H1 (cell line): ENCODE results near the gene TRIM28. TPM values are rescaled to one million over a fixed set of nuclear protein-coding genes. Genes with fewer than 3 reads are reported as not detected.

Experiments
- CTCF ChIA-PET: fragments of 300-600 bp; sonication (Branson Sonifier 250); formaldehyde crosslinking; loops from one replicate; lab custom pipeline; 2021; ENCODE audit not compliant: partially characterized antibody; lab: Charles Lee
- POLR2A ChIA-PET: fragments of 300-600 bp; sonication (Branson Sonifier 250); formaldehyde crosslinking; loops from one replicate; lab custom pipeline; 2021; ENCODE audit warnings: inconsistent platforms; ENCODE audit not compliant: partially characterized antibody; lab: Charles Lee
- DNase-seq, 2 experiments: peaks; one replicate each; pipeline versions ENCODE4 v3.0.0 to v3.0.0-alpha.2; 2010 to 2022; ENCODE audit warnings: low spot score in 2 of 2, low read depth in 1 of 2, mixed read lengths in 1 of 2
- FAIRE-seq: peaks from 2 replicates; lab custom pipeline; 2011; peaks lifted over from hg19 to GRCh38; lab: Jason Lieb, UNC
- H2AFZ ChIP-seq: 2 replicates; pipeline ENCODE4 v1.8.1; 2012; ENCODE audit warnings: low read length, inconsistent platforms
- H2AK5ac ChIP-seq: 2 replicates; pipeline ENCODE4 v1.6.1; 2013; ENCODE audit warnings: low read depth, low read length
- H2BK120ac ChIP-seq: replicated peaks from 2 replicates; pipeline ENCODE3; 2013; ENCODE audit warnings: low read depth, low read length, inconsistent platforms
- H2BK12ac ChIP-seq: 2 replicates; pipeline ENCODE4 v1.6.1; 2013; ENCODE audit warnings: low read depth, low read length
- H2BK15ac ChIP-seq: 2 replicates; pipeline ENCODE4 v1.6.1; 2013; ENCODE audit warnings: low read length
- H2BK20ac ChIP-seq: 2 replicates; pipeline ENCODE4 v1.6.1; 2013; ENCODE audit warnings: low read length
- H2BK5ac ChIP-seq: 2 replicates; pipeline ENCODE4 v1.6.1; 2013; ENCODE audit warnings: low read depth, low read length
- H3K14ac ChIP-seq: 2 replicates; pipeline ENCODE4 v1.6.1; 2013; ENCODE audit warnings: inconsistent platforms; ENCODE audit not compliant: insufficient read length
- H3K18ac ChIP-seq: 2 replicates; pipeline ENCODE4 v1.6.1; 2013; ENCODE audit warnings: low read length; ENCODE audit errors: extremely low read depth
- H3K23ac ChIP-seq: 2 replicates; pipeline ENCODE4 v1.6.1; 2013; ENCODE audit warnings: inconsistent platforms; ENCODE audit not compliant: insufficient read length
- H3K23me2 ChIP-seq: 2 replicates; pipeline ENCODE4 v1.6.1; 2013; ENCODE audit warnings: low read depth, low read length
- H3K27ac ChIP-seq: 2 replicates; pipeline ENCODE4 v1.6.1; 2011; ENCODE audit warnings: low read depth, low read length, inconsistent platforms
- H3K27me3 ChIP-seq, 4 experiments: replicated peaks in 1 of 4; 1 replicate in 1 of 4; 2 replicates in 3 of 4; pipeline versions ENCODE4 v1.6.1 to v1.8.1; 2011 to 2013; ENCODE audit warnings: low read length in 3 of 4, mild to moderate bottlenecking in 3 of 4, inconsistent platforms in 2 of 4, mixed read lengths in 2 of 4, moderate library complexity in 1 of 4; ENCODE audit not compliant: control insufficient read depth in 3 of 4, insufficient read depth in 3 of 4; ENCODE audit errors: extremely low read depth in 1 of 4
- H3K36me3 ChIP-seq, 4 experiments: 2 replicates each; pipeline versions ENCODE4 v1.6.1 to v1.8.1; 2011 to 2013; ENCODE audit warnings: mild to moderate bottlenecking in 4 of 4, low read length in 3 of 4, moderate library complexity in 2 of 4, control low read depth in 1 of 4, inconsistent platforms in 1 of 4; ENCODE audit not compliant: insufficient read depth in 4 of 4, control insufficient read depth in 2 of 4
- H3K4ac ChIP-seq: replicated peaks from 2 replicates; pipeline ENCODE3; 2013; ENCODE audit warnings: low read length, low read depth, mixed read lengths, inconsistent platforms; ENCODE audit not compliant: insufficient read length
- H3K4me1 ChIP-seq, 4 experiments: replicated peaks in 1 of 4; 1 replicate in 1 of 4; 2 replicates in 3 of 4; pipeline versions ENCODE4 v1.6.1 to v1.8.1; 2011 to 2013; ENCODE audit warnings: low read length in 3 of 4, inconsistent platforms in 2 of 4, mixed read lengths in 1 of 4; ENCODE audit not compliant: insufficient read depth in 4 of 4, control insufficient read depth in 3 of 4
- H3K4me2 ChIP-seq, 2 experiments: 2 replicates each; pipeline versions ENCODE4 v1.6.1 to v1.8.1; 2011 to 2013; ENCODE audit warnings: low read depth in 2 of 2, low read length in 2 of 2, control low read depth in 1 of 2, inconsistent platforms in 1 of 2, mild to moderate bottlenecking in 1 of 2; ENCODE audit not compliant: insufficient read depth in 1 of 2
- H3K4me3 ChIP-seq, 4 experiments: fragments of 200-600, 300-600 bp in 1 of 4; sonication (generic), shearing (Covaris generic), sonication (Bioruptor Twin) in 1 of 4; 2 replicates each; pipeline versions ENCODE4 v1.5.1 to v1.8.1; 2011 to 2016; ENCODE audit warnings: low read length in 4 of 4, low read depth in 3 of 4, control low read depth in 2 of 4, inconsistent platforms in 2 of 4, mild to moderate bottlenecking in 2 of 4, mixed read lengths in 1 of 4, moderate library complexity in 1 of 4; ENCODE audit not compliant: insufficient read depth in 2 of 4; ENCODE audit errors: extremely low read depth in 1 of 4
- H3K56ac ChIP-seq: replicated peaks from 2 replicates; pipeline ENCODE3; 2013; ENCODE audit warnings: low read depth, mild to moderate bottlenecking, mixed read lengths, low read length, inconsistent platforms; ENCODE audit not compliant: insufficient read length
- H3K79me1 ChIP-seq: 2 replicates; pipeline ENCODE4 v1.6.1; 2013; ENCODE audit warnings: low read depth, low read length, control low read depth
- H3K79me2 ChIP-seq, 2 experiments: 2 replicates each; pipeline versions ENCODE4 v1.6.1 to v1.8.1; 2012 to 2013; ENCODE audit warnings: low read length in 2 of 2, mild to moderate bottlenecking in 2 of 2, inconsistent platforms in 1 of 2; ENCODE audit not compliant: insufficient read depth in 2 of 2, control insufficient read depth in 1 of 2
- H3K9ac ChIP-seq, 4 experiments: replicated peaks in 1 of 4; 1 replicate in 1 of 4; 2 replicates in 3 of 4; pipeline versions ENCODE4 v1.6.1 to v1.8.1; 2011 to 2013; ENCODE audit warnings: low read depth in 3 of 4, low read length in 3 of 4, control low read depth in 2 of 4, mild to moderate bottlenecking in 2 of 4, moderate library complexity in 2 of 4, inconsistent platforms in 1 of 4; ENCODE audit errors: extremely low read depth in 1 of 4
- H3K9me3 ChIP-seq, 2 experiments: 2 replicates each; pipeline versions ENCODE4 v1.6.1 to v1.8.1; 2012 to 2013; ENCODE audit warnings: mild to moderate bottlenecking in 2 of 2, moderate library complexity in 2 of 2, control low read depth in 1 of 2, inconsistent platforms in 1 of 2, low read depth in 1 of 2, low read length in 1 of 2, mixed read lengths in 1 of 2; ENCODE audit not compliant: insufficient read depth in 2 of 2
- H4K20me1 ChIP-seq, 2 experiments: replicated peaks in 1 of 2; 2 replicates each; pipeline versions ENCODE3 to v1.8.1; 2011 to 2013; ENCODE audit warnings: inconsistent platforms in 2 of 2, low read length in 2 of 2, mild to moderate bottlenecking in 1 of 2; ENCODE audit not compliant: insufficient read depth in 2 of 2, control insufficient read depth in 1 of 2
- H4K5ac ChIP-seq: 2 replicates; pipeline ENCODE4 v1.6.1; 2013; ENCODE audit warnings: low read length, low read depth, mixed read lengths, inconsistent platforms; ENCODE audit not compliant: insufficient read length
- H4K8ac ChIP-seq: 2 replicates; pipeline ENCODE4 v1.8.0; 2013; ENCODE audit warnings: mild to moderate bottlenecking, moderate library complexity, low read length, inconsistent platforms; ENCODE audit not compliant: insufficient read depth; ENCODE audit errors: extremely low read depth
- H4K91ac ChIP-seq: replicated peaks from 2 replicates; pipeline ENCODE3; 2013; ENCODE audit warnings: low read length, mixed read lengths, inconsistent platforms; ENCODE audit not compliant: insufficient read length
- EGR1 ChIP-seq: IDR thresholded peaks from 2 replicates; pipeline ENCODE4 v1.6.1; 2011; ENCODE audit warnings: low read depth, low read length, borderline replicate concordance
- SUZ12 ChIP-seq: fragments of 200-600 bp; sonication (generic); IDR thresholded peaks from 2 replicates; pipeline ENCODE4 v1.6.1; 2012; ENCODE audit warnings: mild to moderate bottlenecking, inconsistent platforms, low read length, moderate library complexity, mixed read lengths
- TAF1 ChIP-seq: IDR thresholded peaks from 2 replicates; pipeline ENCODE4 v1.6.1; 2011; ENCODE audit warnings: mild to moderate bottlenecking, low read depth, low read length
- WGBS, 2 experiments: shearing (Covaris generic) in 1 of 2; methylation state at CpG; one replicate each; pipeline versions ENCODE4 v1.1.6 to v1.1.7; 2013 to 2015; ENCODE audit warnings: low lambda C conversion rate in 2 of 2, mixed read lengths in 2 of 2, inconsistent platforms in 1 of 2, low coverage in 1 of 2, missing lambda C conversion rate in 1 of 2; ENCODE audit not compliant: insufficient replicate concordance in 2 of 2, insufficient coverage in 1 of 2, insufficient read length in 1 of 2; ENCODE audit errors: extremely low coverage in 1 of 2, missing lambda C conversion rate in 1 of 2; 5-methylcytosine and 5-hydroxymethylcytosine counted together
- polyA plus RNA-seq, 7 experiments: library from polyadenylated mRNA; depleted of rRNA in 3 of 7; stranded (reverse) in 5 of 7; unstranded in 2 of 7; fragments of >200 nt in 5 of 7; fragments of 200-250 nt in 2 of 7; gene quantifications; 1 replicate in 5 of 7; 2 replicates in 1 of 7; 4 replicates in 1 of 7; pipeline versions ENCODE4 v1.2.1 to v1.2.3, GENCODE V29; 2011 to 2013; ENCODE audit warnings: missing spikeins in 2 of 7, mixed read lengths in 2 of 7
- total RNA-seq: library from RNA; stranded (reverse); fragmentation: NEBNext Ultra II Directional; extraction: Animal tissue kit (Norgen Biotek cat#: 25700); gene quantifications from 2 replicates; pipeline ENCODE4 v1.2.1, GENCODE V29; 2021
- TF ChIP-seq, protein P1 (sequence below), 3 experiments: IDR thresholded peaks; 1 replicate in 2 of 3; 2 replicates in 1 of 3; pipeline versions ENCODE4 v1.5.1 to v1.6.1; 2011; ENCODE audit warnings: low read length in 3 of 3, mild to moderate bottlenecking in 3 of 3, inconsistent platforms in 2 of 3, low read depth in 1 of 3, moderate library complexity in 1 of 3; ENCODE audit not compliant: insufficient read depth in 1 of 3; ENCODE audit errors: control extremely low read depth in 1 of 3
- TF ChIP-seq, protein P2 (sequence below): IDR thresholded peaks from 2 replicates; pipeline ENCODE4 v1.6.1; 2012; ENCODE audit warnings: low read length, inconsistent platforms

TRIM28 gene
- total and polyA plus RNA-seq, 2 of the 8 experiments (the other 6 are each of a cell fraction or from before 2014, with no cell fraction given), result 1,433 to 1,442 TPM

DNA sequence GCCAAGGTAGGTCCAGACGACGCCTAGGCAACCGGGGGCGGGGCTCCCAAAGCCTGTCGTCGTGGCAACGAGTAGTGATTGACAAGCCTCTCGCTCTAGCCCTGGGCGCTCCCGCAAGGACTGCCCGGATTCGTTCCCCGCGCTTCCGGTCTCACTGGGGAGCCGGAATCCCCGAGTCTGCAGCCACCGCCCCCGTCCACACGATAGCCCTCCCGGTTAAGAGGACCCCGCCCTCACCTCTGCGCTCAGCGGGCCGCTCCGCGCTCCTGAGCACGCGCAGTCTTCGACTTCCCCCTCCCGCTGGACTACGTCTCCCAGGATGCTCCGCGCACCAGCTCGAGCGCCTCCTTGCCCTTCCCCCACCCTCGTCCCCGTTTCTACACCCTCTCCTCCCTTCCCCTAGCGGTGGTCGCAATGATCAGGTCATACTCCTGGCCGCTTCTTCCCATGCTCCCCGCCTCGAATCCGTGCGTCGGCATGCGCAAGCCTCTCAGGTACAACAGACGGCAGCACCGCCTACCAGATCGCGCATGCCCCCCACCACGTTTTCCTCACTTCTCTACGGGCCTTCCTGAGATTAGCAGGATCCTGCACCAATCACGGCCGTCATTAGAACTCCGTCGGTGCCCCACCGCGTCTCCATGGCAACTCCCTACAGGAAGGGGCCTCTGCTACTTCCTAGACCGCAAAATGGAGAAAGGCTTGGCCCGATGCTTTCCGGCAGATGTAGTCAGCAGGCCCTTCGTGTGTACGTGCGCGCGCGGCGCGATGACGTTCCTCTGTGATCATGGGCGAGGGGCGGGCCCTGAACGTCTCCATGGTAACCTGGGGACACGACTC is 29.2 kb downstream of the TRIM28 start, which contains the start of gene MZF1:
MZF1 (minus strand) TSS at position 518 of the 840 bp plus-strand sequence. CDS start 1,946 bp downstream, outside the sequence.
- peak within 1 kb of the TSS; percentile 94 for H4K5ac ChIP-seq
- H2BK5ac ChIP-seq, result peak within 1 kb of the TSS; percentile 100
- H3K4me3 ChIP-seq, result peak within 1 kb of the TSS; percentile 70 to 87 (median 78)
- no peak within 1 kb of the TSS for H3K14ac ChIP-seq
- H3K18ac ChIP-seq, result peak within 1 kb of the TSS; percentile 99
- H3K79me1 ChIP-seq, result no peaks in the 10 kb centered on the region
- H3K23me2 ChIP-seq, result peaks cover 17% of the 10 kb centered on the region
- H2BK15ac ChIP-seq, result peak within 1 kb of the TSS; percentile 75; the same call in 1 of the 2 replicates
- H3K23ac ChIP-seq, result no peak within 1 kb of the TSS
- POLR2A ChIA-PET, result interaction anchor here (0.6 to 17.2 kb wide), 6 partner anchors 12 to 490 kb away, joined by 3 to 434 read pairs (median 4); partner anchors contain the start of genes CHMP2A, TRIM28, UBE2M and ZBTB45
- H3K4ac ChIP-seq, result peak within 1 kb of the TSS; percentile 72
- H4K8ac ChIP-seq, result peak within 1 kb of the TSS; percentile 96
- WGBS, 2 experiments, result 1% methylated on average over 49 of the region's 75 CpGs; no CpG with 5 or more reads in 1 of the 2 experiments
- H3K79me2 ChIP-seq, result no peaks in the 10 kb centered on the region
- H2AFZ ChIP-seq, result 0 out of 2 replicates have a peak within 1 kb of the TSS, but pooled peaks have one; percentile 18
- H2BK20ac ChIP-seq, result no peak within 1 kb of the TSS
- peak within 1 kb of the TSS; percentile 63 to 72 for H3K4me2 ChIP-seq
- peaks cover 0 to 11% (median 1%) of the 10 kb centered on the region in 4 experiments; a peak in 3 of 7 replicates for H3K4me1 ChIP-seq
- H2BK120ac ChIP-seq, result no peak within 1 kb of the TSS
- H3K27ac ChIP-seq, result peak within 1 kb of the TSS; percentile 98
- H3K9ac ChIP-seq, result peak within 1 kb of the TSS in 3 of 4 experiments; percentile 88 to 97 (median 95); a peak in 6 of 7 replicates
- H2BK12ac ChIP-seq, result peak within 1 kb of the TSS; percentile 98
- peak; percentile 91 for FAIRE-seq
- H4K91ac ChIP-seq, result peak within 1 kb of the TSS; percentile 96
- no peaks in the 10 kb centered on the region for H3K9me3 ChIP-seq
- H3K36me3 ChIP-seq, result peaks cover 2 to 6% (median 5%) of the 10 kb centered on the region in 4 experiments; a peak in 3 of 8 replicates
- CTCF ChIA-PET, result interaction anchor here (1.0 to 2.4 kb wide), 4 partner anchors 8 to 54 kb away, joined by 3 to 14 read pairs (median 4); partner anchors contain the start of gene UBE2M
- H3K56ac ChIP-seq, result peak within 1 kb of the TSS; percentile 82
- H3K27me3 ChIP-seq, result no peaks in the 10 kb centered on the region
- DNase-seq, result peak; percentile 99 to 100
- H2AK5ac ChIP-seq, result no peak within 1 kb of the TSS
- H4K20me1 ChIP-seq, result peaks cover 0 to 2% of the 10 kb centered on the region in 2 experiments
- TF ChIP-seq TAF1 (0 out of 2 replicates have a peak, but pooled peaks have one; percentile 47), SUZ12 (no peak), EGR1 (no peak; the same call in 1 of the 2 replicates)
- TF ChIP-seq, protein P1, sequence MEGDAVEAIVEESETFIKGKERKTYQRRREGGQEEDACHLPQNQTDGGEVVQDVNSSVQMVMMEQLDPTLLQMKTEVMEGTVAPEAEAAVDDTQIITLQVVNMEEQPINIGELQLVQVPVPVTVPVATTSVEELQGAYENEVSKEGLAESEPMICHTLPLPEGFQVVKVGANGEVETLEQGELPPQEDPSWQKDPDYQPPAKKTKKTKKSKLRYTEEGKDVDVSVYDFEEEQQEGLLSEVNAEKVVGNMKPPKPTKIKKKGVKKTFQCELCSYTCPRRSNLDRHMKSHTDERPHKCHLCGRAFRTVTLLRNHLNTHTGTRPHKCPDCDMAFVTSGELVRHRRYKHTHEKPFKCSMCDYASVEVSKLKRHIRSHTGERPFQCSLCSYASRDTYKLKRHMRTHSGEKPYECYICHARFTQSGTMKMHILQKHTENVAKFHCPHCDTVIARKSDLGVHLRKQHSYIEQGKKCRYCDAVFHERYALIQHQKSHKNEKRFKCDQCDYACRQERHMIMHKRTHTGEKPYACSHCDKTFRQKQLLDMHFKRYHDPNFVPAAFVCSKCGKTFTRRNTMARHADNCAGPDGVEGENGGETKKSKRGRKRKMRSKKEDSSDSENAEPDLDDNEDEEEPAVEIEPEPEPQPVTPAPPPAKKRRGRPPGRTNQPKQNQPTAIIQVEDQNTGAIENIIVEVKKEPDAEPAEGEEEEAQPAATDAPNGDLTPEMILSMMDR (IDR thresholded peaks at IDR 0.05; ENCODE audit: control extremely low read depth in 1 of 3, insufficient read depth in 1 of 3, low read depth in 1 of 3, low read length in 3 of 3), result peak in 2 of 3 experiments; percentile 16 to 17; a peak in 2 of 4 replicates
- TF ChIP-seq, protein P2, sequence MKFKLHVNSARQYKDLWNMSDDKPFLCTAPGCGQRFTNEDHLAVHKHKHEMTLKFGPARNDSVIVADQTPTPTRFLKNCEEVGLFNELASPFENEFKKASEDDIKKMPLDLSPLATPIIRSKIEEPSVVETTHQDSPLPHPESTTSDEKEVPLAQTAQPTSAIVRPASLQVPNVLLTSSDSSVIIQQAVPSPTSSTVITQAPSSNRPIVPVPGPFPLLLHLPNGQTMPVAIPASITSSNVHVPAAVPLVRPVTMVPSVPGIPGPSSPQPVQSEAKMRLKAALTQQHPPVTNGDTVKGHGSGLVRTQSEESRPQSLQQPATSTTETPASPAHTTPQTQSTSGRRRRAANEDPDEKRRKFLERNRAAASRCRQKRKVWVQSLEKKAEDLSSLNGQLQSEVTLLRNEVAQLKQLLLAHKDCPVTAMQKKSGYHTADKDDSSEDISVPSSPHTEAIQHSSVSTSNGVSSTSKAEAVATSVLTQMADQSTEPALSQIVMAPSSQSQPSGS, result 0 out of 2 replicates have a peak, but pooled peaks have one; percentile 19
